Tibial nerve (tissue), 4 donors: ENCODE results near the gene CENPT.
A peak's percentile ranks its signal among the peaks of the same experiment; 100 is the strongest.

Experiments used
- EP300 ChIP-seq, 2 donors: sonication (generic); formaldehyde crosslinking; IDR thresholded peaks; one replicate each; pipeline ENCODE4 v1.6.1; 2017; ENCODE audit warnings: antibody characterized with exemption in 2 of 2, mild to moderate bottlenecking in 1 of 2
- POLR2A ChIP-seq, 2 donors: fragments of 450-650 bp; IDR thresholded peaks; one replicate each; pipeline ENCODE4 v1.6.1; 2017; ENCODE audit warnings: antibody characterized with exemption in 2 of 2, mild to moderate bottlenecking in 2 of 2, moderate library complexity in 2 of 2
- TF ChIP-seq, protein P1 (sequence below), 5 experiments: fragments of 200-600 bp in 3 of 5; fragments of 450-650 bp in 2 of 5; sonication (generic) in 3 of 5; IDR thresholded peaks; one replicate each; pipeline ENCODE4 v1.5.1; 2016 to 2019; ENCODE audit warnings: antibody characterized with exemption in 5 of 5, mild to moderate bottlenecking in 3 of 5, moderate library complexity in 2 of 5

GRCh38 chr16:67846320-67847063, 1.0 kb downstream of the CENPT start, which contains the start of gene NUTF2:
- TF ChIP-seq, protein P1, sequence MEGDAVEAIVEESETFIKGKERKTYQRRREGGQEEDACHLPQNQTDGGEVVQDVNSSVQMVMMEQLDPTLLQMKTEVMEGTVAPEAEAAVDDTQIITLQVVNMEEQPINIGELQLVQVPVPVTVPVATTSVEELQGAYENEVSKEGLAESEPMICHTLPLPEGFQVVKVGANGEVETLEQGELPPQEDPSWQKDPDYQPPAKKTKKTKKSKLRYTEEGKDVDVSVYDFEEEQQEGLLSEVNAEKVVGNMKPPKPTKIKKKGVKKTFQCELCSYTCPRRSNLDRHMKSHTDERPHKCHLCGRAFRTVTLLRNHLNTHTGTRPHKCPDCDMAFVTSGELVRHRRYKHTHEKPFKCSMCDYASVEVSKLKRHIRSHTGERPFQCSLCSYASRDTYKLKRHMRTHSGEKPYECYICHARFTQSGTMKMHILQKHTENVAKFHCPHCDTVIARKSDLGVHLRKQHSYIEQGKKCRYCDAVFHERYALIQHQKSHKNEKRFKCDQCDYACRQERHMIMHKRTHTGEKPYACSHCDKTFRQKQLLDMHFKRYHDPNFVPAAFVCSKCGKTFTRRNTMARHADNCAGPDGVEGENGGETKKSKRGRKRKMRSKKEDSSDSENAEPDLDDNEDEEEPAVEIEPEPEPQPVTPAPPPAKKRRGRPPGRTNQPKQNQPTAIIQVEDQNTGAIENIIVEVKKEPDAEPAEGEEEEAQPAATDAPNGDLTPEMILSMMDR (IDR thresholded peaks at IDR 0.05): peak in 2 of 5 experiments; percentile 19 to 61
- TF ChIP-seq EP300 (IDR thresholded peaks at IDR 0.05): peak; percentile 74 to 91
- TF ChIP-seq POLR2A (IDR thresholded peaks at IDR 0.05): peak; percentile 34 to 67
